K562 (cell line): ENCODE results near the gene ANXA4. TPM values are rescaled to one million over a fixed set of nuclear protein-coding genes. Genes with fewer than 3 reads are reported as not detected.

ENCODE experiments used
- ATAC-seq: fragments of 200-7000 bp; cut with Tn5 transposase; 3 replicates; pipeline ENCODE4 v1.9.1; 2020; ENCODE audit warnings: moderate library complexity
- BruUV-seq: library from RNA; stranded (reverse); fragments of 400-500 nt; replicated peaks from 2 replicates; lab custom pipeline; 2021; lab: Mats Ljungman, UMichigan
- CTCF ChIA-PET: fragments of 300-600 bp; formaldehyde crosslinking; extraction: SDS; loops from one replicate; lab custom pipeline; 2021; ENCODE audit warnings: low intra/inter-chr PET ratio; lab: Yijun Ruan, JAX
- POLR2A ChIA-PET: fragments of 300-600, 350-650 bp; sonication (Branson Sonifier 250); formaldehyde crosslinking; extraction: SDS; loops from one replicate; lab custom pipeline; 2021; ENCODE audit warnings: antibody characterized with exemption, inconsistent platforms; lab: Yijun Ruan, JAX
- DNase-seq, 4 experiments: peaks; one replicate each; pipeline versions ENCODE4 v3.0.0 to v3.0.0-alpha.2; 2011 to 2018; ENCODE audit warnings: low spot score in 3 of 4, mixed read lengths in 3 of 4; ENCODE audit errors: extremely low read depth in 1 of 4
- FAIRE-seq: peaks from 2 replicates; lab custom pipeline; 2011; peaks lifted over from hg19 to GRCh38; lab: Jason Lieb, UNC
- H2AFZ ChIP-seq: 2 replicates; pipeline ENCODE4 v1.6.0; 2011; ENCODE audit warnings: low read depth, low read length, control low read depth, inconsistent platforms
- H3K27ac ChIP-seq: fragments of 200-600 bp; 3 replicates; pipeline ENCODE4 v1.8.0; 2011; ENCODE audit warnings: low read depth, mild to moderate bottlenecking, control low read depth, inconsistent platforms, low read length, moderate library complexity, mixed read lengths; ENCODE audit errors: extremely low read depth
- H3K27me3 ChIP-seq, 2 experiments: fragments of 300-600 bp in 1 of 2; 2 replicates in 1 of 2; 3 replicates in 1 of 2; pipeline versions ENCODE4 v1.6.0 to v1.8.0; 2011; ENCODE audit warnings: inconsistent platforms in 2 of 2, low read length in 2 of 2, mild to moderate bottlenecking in 1 of 2, mixed read lengths in 1 of 2, moderate library complexity in 1 of 2; ENCODE audit not compliant: control insufficient read depth in 2 of 2, insufficient read depth in 2 of 2
- H3K36me3 ChIP-seq: fragments of 300-600 bp; 3 replicates; pipeline ENCODE4 v1.8.0; 2011; ENCODE audit warnings: mild to moderate bottlenecking, low read length, inconsistent platforms; ENCODE audit not compliant: control insufficient read depth, insufficient read depth
- H3K4me1 ChIP-seq, 2 experiments: fragments of 200-600 bp in 1 of 2; replicated peaks in 1 of 2; 2 replicates in 1 of 2; 3 replicates in 1 of 2; pipeline versions ENCODE4 v1.5.1 to v1.8.0; 2011; ENCODE audit warnings: inconsistent platforms in 2 of 2, low read length in 2 of 2, mild to moderate bottlenecking in 1 of 2, mixed read lengths in 1 of 2, moderate library complexity in 1 of 2; ENCODE audit not compliant: control insufficient read depth in 2 of 2, insufficient read depth in 2 of 2
- H3K4me2 ChIP-seq: 2 replicates; pipeline ENCODE4 v1.6.1; 2011; ENCODE audit warnings: low read length, control low read depth, inconsistent platforms, mixed read lengths; ENCODE audit not compliant: insufficient read depth
- H3K4me3 ChIP-seq: fragments of 200-600 bp; sonication (generic), shearing (Covaris generic); 2 replicates; pipeline ENCODE4 v1.5.1; 2016; ENCODE audit warnings: control low read depth, inconsistent platforms
- H3K79me2 ChIP-seq: fragments of 200-600 bp; 3 replicates; pipeline ENCODE4 v1.8.0; 2011; ENCODE audit warnings: low read length, inconsistent platforms; ENCODE audit not compliant: control insufficient read depth, insufficient read depth
- H3K9ac ChIP-seq, 2 experiments: 2 replicates each; pipeline versions ENCODE4 v1.6.0 to v1.6.1; 2011; ENCODE audit warnings: low read depth in 2 of 2, low read length in 2 of 2, control low read depth in 1 of 2, inconsistent platforms in 1 of 2, mild to moderate bottlenecking in 1 of 2, mixed read lengths in 1 of 2; ENCODE audit not compliant: insufficient read depth in 1 of 2
- H3K9me1 ChIP-seq: one replicate; pipeline ENCODE4 v1.6.0; 2011; ENCODE audit warnings: inconsistent platforms, mild to moderate bottlenecking, low read length, moderate library complexity; ENCODE audit not compliant: control insufficient read depth, insufficient read depth
- H3K9me3 ChIP-seq: replicated peaks from 2 replicates; pipeline ENCODE4 v1.5.1; 2011; ENCODE audit warnings: low read depth, low read length, inconsistent platforms; ENCODE audit not compliant: control insufficient read depth, insufficient read depth
- H4K20me1 ChIP-seq: replicated peaks from 2 replicates; pipeline ENCODE4 v1.6.1; 2011; ENCODE audit warnings: low read length, inconsistent platforms, mixed read lengths; ENCODE audit not compliant: control insufficient read depth, insufficient read depth
- ETS1 ChIP-seq: conservative IDR thresholded peaks from 2 replicates; pipeline ENCODE4 v1.6.1; 2011; ENCODE audit warnings: low read depth, mild to moderate bottlenecking, low read length; ENCODE audit not compliant: control insufficient read depth
- HMGN3 ChIP-seq: IDR thresholded peaks from 2 replicates; pipeline ENCODE4 v1.6.1; 2011; ENCODE audit warnings: borderline replicate concordance, low read depth, mild to moderate bottlenecking, mixed read lengths, low read length; ENCODE audit not compliant: insufficient read length; ENCODE audit errors: extremely low read depth
- HNRNPK ChIP-seq: fragments of 200-400 bp; formaldehyde crosslinking; IDR thresholded peaks from one replicate; pipeline ENCODE4 v1.6.1; 2018; ENCODE audit warnings: mild to moderate bottlenecking, low read depth, low read length; ENCODE audit not compliant: poor library complexity, severe bottlenecking
- KLF13 ChIP-seq: fragments of 450-650 bp; IDR thresholded peaks from 2 replicates; pipeline ENCODE4 v1.6.1; 2016; ENCODE audit warnings: missing genetic modification characterization, low read depth, mild to moderate bottlenecking, missing compliant biosample characterization, moderate library complexity, borderline replicate concordance
- POLR3A ChIP-seq: IDR thresholded peaks from 2 replicates; pipeline ENCODE4 v1.6.1; 2011; ENCODE audit warnings: borderline replicate concordance, mild to moderate bottlenecking, moderate library complexity; ENCODE audit not compliant: insufficient read length, insufficient read depth; ENCODE audit errors: extremely low read depth
- RBM22 ChIP-seq: fragments of 200-400 bp; formaldehyde crosslinking; IDR thresholded peaks from 2 replicates; pipeline ENCODE4 v1.6.1; 2018; ENCODE audit warnings: low read length, low read depth; ENCODE audit not compliant: poor library complexity, severe bottlenecking
- ZNF212 ChIP-seq: fragments of 450-650 bp; formaldehyde crosslinking; IDR thresholded peaks from 2 replicates; pipeline ENCODE4 v1.4.0; 2020; ENCODE audit warnings: mild to moderate bottlenecking
- ZNF586 ChIP-seq: fragments of 450-650 bp; formaldehyde crosslinking; conservative IDR thresholded peaks from 2 replicates; pipeline ENCODE4 v1.4.0; 2020; ENCODE audit warnings: mild to moderate bottlenecking, moderate library complexity
- ZNF668 ChIP-seq: fragments of 250-450 bp; sonication (Bioruptor Pico); IDR thresholded peaks from 2 replicates; pipeline ENCODE4 v1.8.0; 2022; ENCODE audit warnings: mild to moderate bottlenecking, inconsistent platforms
- WGBS: fragments of 100-300 bp; shearing (Covaris generic); methylation state at CpG from one replicate; pipeline ENCODE4 v1.1.6; 2016; ENCODE audit warnings: low coverage, mixed read lengths; ENCODE audit not compliant: insufficient coverage; ENCODE audit errors: missing lambda C conversion rate; 5-methylcytosine and 5-hydroxymethylcytosine counted together
- in situ Hi-C: fragments of 300-500 bp; cut with MboI; formaldehyde crosslinking; loops from 4 replicates; pipeline ENCODE4 v1.15.0; 2018; ENCODE audit warnings: inconsistent platforms, mixed read lengths
- intact Hi-C: fragments of 100-400 bp; cut with micrococcal nuclease; formaldehyde crosslinking; loops from 2 replicates; pipeline ENCODE4 v1.14.2; 2022
- polyA plus RNA-seq, 8 experiments: library from polyadenylated mRNA; depleted of rRNA in 4 of 8; stranded (reverse) in 5 of 8; unstranded in 3 of 8; fragments of >200 nt; fragmentation: Nextera tagmentation in 2 of 8; fragmentation: Illumina TruSeq in 1 of 8; extraction: Ambion mirVana in 2 of 8; extraction: Trizol in 1 of 8; gene quantifications; 2 replicates each; pipeline versions ENCODE4 v1.2.1 to v1.2.3, GENCODE V29; 2011 to 2014; ENCODE audit warnings: inconsistent platforms in 1 of 8, missing spikeins in 1 of 8
- total RNA-seq, 7 experiments: library from RNA; depleted of rRNA in 6 of 7; stranded (reverse); fragments of >200 nt in 6 of 7; fragmentation: Illumina TruSeq in 2 of 7; extraction: Trizol in 2 of 7; gene quantifications; 2 replicates each; pipeline versions ENCODE4 v1.2.1 to v1.2.3, GENCODE V29; 2011 to 2021; ENCODE audit warnings: low replicate concordance in 1 of 7
- TF ChIP-seq, protein P1 (sequence below): fragments of 450-650 bp; IDR thresholded peaks from 2 replicates; pipeline ENCODE4 v1.6.1; 2016; ENCODE audit warnings: low read depth, mild to moderate bottlenecking, moderate library complexity

Gene ANXA4
- total and polyA plus RNA-seq, 9 of the 15 experiments (the other 6 are each of a cell fraction or from before 2014, with no cell fraction given), result 3.4 to 13.6 (median 11.6) TPM

DNA sequence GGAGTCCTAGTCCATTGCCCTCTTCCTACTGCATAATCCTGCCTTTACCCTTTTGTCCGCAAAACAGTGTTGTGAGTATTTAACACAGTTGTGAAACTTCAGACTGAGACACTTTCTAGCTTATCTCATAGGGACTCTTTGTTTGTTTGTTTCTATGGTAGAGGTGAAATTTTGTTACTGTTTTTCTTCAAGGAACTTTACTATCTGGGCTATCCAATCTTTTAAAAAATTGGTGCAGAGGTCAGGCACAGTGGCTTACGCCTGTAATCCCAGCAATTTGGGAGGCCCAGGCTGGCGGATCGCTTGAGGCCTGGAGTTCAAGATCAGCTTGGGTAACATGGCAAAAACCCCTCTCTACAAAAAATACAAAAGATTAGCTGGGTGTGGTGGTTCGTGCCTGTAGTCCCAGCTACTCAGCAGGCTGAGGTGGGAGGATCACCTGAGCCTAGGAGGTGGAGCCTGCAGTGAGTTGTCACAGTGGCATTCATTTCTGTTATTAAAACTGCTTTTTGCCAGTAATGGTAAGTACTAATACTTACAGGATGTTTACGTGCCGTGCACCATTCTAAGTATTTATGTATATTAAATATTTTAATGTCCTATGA is 106.4 kb downstream of the ANXA4 start (continued):
- TF ChIP-seq ETS1, result no peak
- TF ChIP-seq HMGN3, result no peak
- TF ChIP-seq POLR3A, result no peak
- no peak for TF ChIP-seq HNRNPK
- no peak for TF ChIP-seq ZNF668

DNA sequence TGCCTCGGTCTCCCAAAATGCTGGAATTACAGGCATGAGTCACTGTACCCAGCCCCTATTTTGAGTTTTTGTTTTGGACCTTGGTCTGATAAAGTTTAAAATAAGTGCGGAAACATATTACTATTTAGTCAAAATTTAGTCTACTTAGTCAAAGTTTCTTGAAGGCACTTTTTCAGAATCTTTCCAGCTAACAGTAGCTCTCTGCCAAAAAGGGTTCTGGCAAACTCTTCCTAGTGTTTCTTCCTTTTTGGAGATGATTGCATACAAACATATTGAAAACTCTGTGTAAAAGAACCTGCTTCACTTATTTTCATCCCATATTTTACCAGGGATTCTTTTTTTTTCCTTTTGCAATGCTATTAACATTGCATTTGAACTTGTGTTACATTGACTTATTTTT is 116.3 kb downstream of the ANXA4 start:
- H3K79me2 ChIP-seq, result no peaks in the 10 kb centered on the region
- H3K4me1 ChIP-seq, result peaks cover 0 to under 1% of the 10 kb centered on the region in 2 experiments; a peak in 1 of 5 replicates
- POLR2A ChIA-PET, result no interaction called here
- H3K9ac ChIP-seq, result no peak overlapping the region
- in situ Hi-C loops, result no loop called here
- FAIRE-seq, result no peak
- intact Hi-C loops, result no loop called here
- H3K27me3 ChIP-seq, result no peaks in the 10 kb centered on the region
- H4K20me1 ChIP-seq, result no peaks in the 10 kb centered on the region
- H3K36me3 ChIP-seq, result peaks cover 38% of the 10 kb centered on the region; the same call in 2 of the 3 replicates
- DNase-seq, result no peak
- H3K4me2 ChIP-seq, result no peak overlapping the region
- H2AFZ ChIP-seq, result no peak overlapping the region
- CTCF ChIA-PET, result no interaction called here
- 100% methylated on average over 2 of the region's 2 CpGs for WGBS
- no peak overlapping the region for H3K27ac ChIP-seq
- BruUV-seq, result no TSS peak
- H3K4me3 ChIP-seq, result no peak overlapping the region
- no peak for ATAC-seq
- TF ChIP-seq, protein P1, sequence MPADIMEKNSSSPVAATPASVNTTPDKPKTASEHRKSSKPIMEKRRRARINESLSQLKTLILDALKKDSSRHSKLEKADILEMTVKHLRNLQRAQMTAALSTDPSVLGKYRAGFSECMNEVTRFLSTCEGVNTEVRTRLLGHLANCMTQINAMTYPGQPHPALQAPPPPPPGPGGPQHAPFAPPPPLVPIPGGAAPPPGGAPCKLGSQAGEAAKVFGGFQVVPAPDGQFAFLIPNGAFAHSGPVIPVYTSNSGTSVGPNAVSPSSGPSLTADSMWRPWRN, result no peak
- no peak for TF ChIP-seq ZNF586
- TF ChIP-seq KLF13, result no peak
- no peak for TF ChIP-seq RBM22
- no peak for TF ChIP-seq ZNF212 (CRISPR knock-in tag)
- H3K9me3 ChIP-seq, result no peaks in the 10 kb centered on the region
- no peaks in the 10 kb centered on the region for H3K9me1 ChIP-seq
